Heart right ventricle (tissue), 16 donors: ENCODE data around the gene CDK5RAP2. TPM values are rescaled to one million over a fixed set of nuclear protein-coding genes. Genes with fewer than 3 reads are reported as not detected.

Experiments
- ATAC-seq, 8 donors: fragments of 200-7000 bp; cut with Tn5 transposase; one replicate each; pipeline ENCODE4 v1.9.1; 2020; ENCODE audit warnings: mild to moderate bottlenecking in 8 of 8, moderate library complexity in 8 of 8, moderate number of reproducible peaks in 1 of 8
- DNase-seq, 2 donors: peaks; one replicate each; pipeline ENCODE4 v3.0.0-alpha.2; 2020
- H3K27ac ChIP-seq, 10 donors: fragments of 200-600 bp; sonication (generic) in 2 of 10; one replicate each; pipeline versions ENCODE4 v1.5.0 to v1.8.0; 2020 to 2022; ENCODE audit warnings: mild to moderate bottlenecking in 3 of 10
- H3K27me3 ChIP-seq, 7 donors: fragments of 200-600 bp; one replicate each; pipeline ENCODE4 v1.8.0; 2021 to 2022; ENCODE audit warnings: mild to moderate bottlenecking in 2 of 7
- H3K36me3 ChIP-seq, 9 donors: fragments of 200-600 bp; sonication (generic) in 1 of 9; one replicate each; pipeline versions ENCODE4 v1.5.0 to v1.8.0; 2020 to 2022; ENCODE audit warnings: mild to moderate bottlenecking in 2 of 9
- H3K4me1 ChIP-seq, 9 donors: fragments of 200-600 bp; sonication (generic) in 1 of 9; one replicate each; pipeline versions ENCODE4 v1.5.0 to v1.8.0; 2020 to 2022; ENCODE audit warnings: mild to moderate bottlenecking in 4 of 9
- H3K4me3 ChIP-seq, 10 donors: fragments of 200-600 bp; sonication (generic) in 2 of 10; one replicate each; pipeline versions ENCODE4 v1.5.0 to v1.8.0; 2020 to 2022; ENCODE audit warnings: mild to moderate bottlenecking in 7 of 10, moderate library complexity in 2 of 10
- H3K9me3 ChIP-seq, 11 donors: fragments of 200-600 bp in 10 of 11; sonication (generic) in 2 of 11; one replicate each; pipeline versions ENCODE4 v1.5.0 to v1.8.0; 2013 to 2022; ENCODE audit warnings: mild to moderate bottlenecking in 2 of 11, control low read depth in 1 of 11, moderate library complexity in 1 of 11
- CTCF ChIP-seq, 9 donors: fragments of 200-600 bp; sonication (generic) in 2 of 9; IDR thresholded peaks; one replicate each; pipeline versions ENCODE4 v1.5.0 to v1.8.0; 2021 to 2022; ENCODE audit warnings: antibody characterized with exemption in 9 of 9, mild to moderate bottlenecking in 5 of 9, moderate library complexity in 1 of 9
- WGBS, 2 donors: extraction: QIAGEN DNeasy Blood & Tissue Kit; methylation state at CpG; one replicate each; pipeline ENCODE4 v1.1.7; 2013; ENCODE audit warnings: inconsistent platforms in 1 of 2; 5-methylcytosine and 5-hydroxymethylcytosine counted together
- intact Hi-C, 10 donors: fragments of 100-400 bp; cut with DNase I; formaldehyde crosslinking; loops; one replicate each; pipeline versions ENCODE4 v1.11.1 to v1.14.2; 2022
- polyA plus RNA-seq, 2 donors: library from polyadenylated mRNA; stranded (reverse); fragments of 200-250 nt; gene quantifications; one replicate each; pipeline ENCODE4 v1.2.3, GENCODE V29; 2013
- total RNA-seq, 10 donors: library from RNA; stranded (reverse); fragmentation: NEBNext Ultra II Directional in 3 of 10; extraction: Animal tissue kit (Norgen Biotek cat#: 25700) in 3 of 10; gene quantifications; one replicate each; pipeline versions ENCODE4 v1.2.1 to v1.2.4, GENCODE V29; 2021 to 2023
- donor health status: Arrhythmogenic right ventricular cardiomyopathy.
- donor health status: ischemic (EF 13 %, LVEDD 7.1; RV severe dilation, severe dysfunction).
- donor health status: healthy with polysubstance abuse.
- donor health status: DM: no; HTN: yes; CAD: no.
- donor health status: DM: no; HTN: no; CAD: no.
- donor health status: ischemic (EF 25% LVEDD 6.9; RV normal size, moderate dysfunction).
- donor health status: ischemic (EF 25% LVEDD 5.7; RV mildly dilated, moderate dysfunction).
- donor health status: healthy.
- donor health status: DM: yes; HTN: yes; CAD: no.
- donor health status: Ischemic cardiomyopathy.
- donor health status: ischemic (EF 35%, LVEDD 5.7; RV mildly dilated, moderate dysfunction).
- donor health status: nonischemic (EF 11% LVEDD 7.7; RV severe dilation, severe dysfunction).
- donor health status: DM: yes; HTN: yes; CAD: no.
- donor health status: PGD.
- donor health status: ischemic (EF 29% LVEDD 5.4; RV normal size, mild dysfunction).
- donor health status: nonischemic (EF 23%, LVEDD 6.1; RV moderate dilation, normal function).

CDK5RAP2 gene
- total and polyA plus RNA-seq, 12 donors: 21.6 to 80.1 (median 53.4) TPM

- 93% methylated on average over 3 of the region's 3 CpGs for WGBS, 2 donors
- peaks cover 0 to 82% (median 13%) of the 10 kb centered on the region in 9 donors for H3K36me3 ChIP-seq
- no peak for DNase-seq
- TF ChIP-seq CTCF (IDR thresholded peaks at IDR 0.05): no peak
- H3K4me3 ChIP-seq: no peak overlapping the region
- no peaks in the 10 kb centered on the region for H3K27me3 ChIP-seq
- intact Hi-C loops: loop anchor here in 2 of 10 donors (10.0 kb wide), 2 partner anchors 509 to 919 kb away; no protein-coding TSS in a partner anchor
- no peak for ATAC-seq
- H3K9me3 ChIP-seq: no peaks in the 10 kb centered on the region
- peak overlapping the region in 1 of 10 donors; percentile 75 for H3K27ac ChIP-seq
- H3K4me1 ChIP-seq: peaks cover 0 to 38% (median 9%) of the 10 kb centered on the region in 9 donors
Measured at GRCh38 chr9:120473608-120474007, 106.4 kb downstream of the CDK5RAP2 start.

GRCh38 chr9:120465685-120466407 is 114.1 kb downstream of the CDK5RAP2 start:
- Histone ChIP-seq H3K9me3 (no peaks in the 10 kb centered on the region), H3K4me1 (peaks cover 0 to 6% (median 0%) of the 10 kb centered on the region in 9 donors), H3K27me3 (no peaks in the 10 kb centered on the region), H3K27ac (peak overlapping the region in 1 of 10 donors; percentile 37), H3K4me3 (no peak overlapping the region), H3K36me3 (peaks cover 0 to 76% (median 22%) of the 10 kb centered on the region in 9 donors)
- 81 to 84% methylated on average over 3 of the region's 3 CpGs for WGBS, 2 donors
- intact Hi-C loops: no loop called here
- TF ChIP-seq CTCF (IDR thresholded peaks at IDR 0.05): no peak
- DNase-seq (no peak), ATAC-seq (no peak)

GRCh38 chr9:120464887-120465421 is 115.0 kb downstream of the CDK5RAP2 start:
- TF ChIP-seq CTCF (IDR thresholded peaks at IDR 0.05): no peak
- 95% methylated on average over 4 of the region's 4 CpGs for whole genome bisulfite sequencing, 2 donors
- Histone ChIP-seq H3K27ac (no peak overlapping the region), H3K4me3 (no peak overlapping the region), H3K9me3 (no peaks in the 10 kb centered on the region), H3K27me3 (no peaks in the 10 kb centered on the region), H3K36me3 (peaks cover 0 to 76% (median 22%) of the 10 kb centered on the region in 9 donors), H3K4me1 (peaks cover 0 to 6% (median 0%) of the 10 kb centered on the region in 9 donors)
- ATAC-seq: no peak
- intact Hi-C loops: no loop called here
- DNase-seq: no peak

GRCh38 chr9:120464176-120464886 is 115.6 kb downstream of the CDK5RAP2 start:
- no peak for TF ChIP-seq CTCF (IDR thresholded peaks at IDR 0.05)
- Histone ChIP-seq H3K4me3 (no peak overlapping the region), H3K36me3 (peaks cover 0 to 76% (median 22%) of the 10 kb centered on the region in 9 donors), H3K4me1 (peaks cover 0 to 6% (median 0%) of the 10 kb centered on the region in 9 donors), H3K27ac (no peak overlapping the region), H3K27me3 (no peaks in the 10 kb centered on the region), H3K9me3 (no peaks in the 10 kb centered on the region)
- intact Hi-C loops: no loop called here
- no peak for DNase-seq
- 91% methylated on average over 6 of the region's 6 CpGs for WGBS, 2 donors
- no peak for ATAC-seq
